HG03066 (cell line): Measurements from ENCODE around the gene SLC6A3.
"Not testable (repeated sequence)": the region's sequence is repeated elsewhere in the genome, so short reads cannot be mapped to it uniquely, and the experiment has no call there.

ENCODE experiments used
- ATAC-seq: cut with Tn5 transposase; IDR thresholded peaks from one replicate; pipeline ENCODE4 v1.9.1; 2021; ENCODE audit warnings: low read depth; ENCODE audit not compliant: unreplicated experiment

The SLC6A3 gene

DNA sequence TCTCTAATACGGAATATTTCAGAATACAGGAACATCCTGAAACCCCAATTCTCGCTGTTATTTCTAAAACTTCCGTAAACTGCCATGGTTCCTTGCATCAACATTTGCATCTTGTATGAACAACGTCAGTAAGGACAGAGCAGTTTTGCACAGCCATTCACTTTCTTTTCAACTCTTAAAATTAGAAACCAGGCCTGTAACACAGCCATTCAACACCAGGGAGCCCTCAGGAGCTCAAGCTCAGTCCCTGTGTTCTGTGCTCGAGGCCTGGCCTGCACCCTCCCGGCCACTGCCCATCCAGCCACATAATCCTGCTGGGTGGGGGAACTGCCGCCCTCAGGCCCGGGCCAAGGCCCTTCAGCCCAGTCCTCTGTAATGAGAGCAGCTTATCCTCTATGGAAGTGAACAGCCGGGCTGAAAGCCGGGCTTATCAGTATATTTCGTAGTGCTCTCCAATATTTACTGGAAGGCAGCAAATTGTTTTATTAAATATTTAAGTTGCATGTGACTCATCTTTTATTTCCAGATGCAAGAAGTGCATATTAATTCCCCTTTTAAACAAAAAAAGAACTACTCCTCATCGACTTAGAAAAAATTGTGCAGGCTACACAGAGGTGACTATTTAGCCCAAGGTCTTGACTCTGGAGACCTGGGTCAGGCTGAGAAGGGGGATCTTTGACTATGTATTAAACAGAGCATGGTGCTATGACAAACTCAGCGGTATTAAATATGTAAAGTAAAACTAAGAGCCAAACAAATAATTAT, 33.2 kb upstream of the SLC6A3 start:
- no peak for ATAC-seq

DNA sequence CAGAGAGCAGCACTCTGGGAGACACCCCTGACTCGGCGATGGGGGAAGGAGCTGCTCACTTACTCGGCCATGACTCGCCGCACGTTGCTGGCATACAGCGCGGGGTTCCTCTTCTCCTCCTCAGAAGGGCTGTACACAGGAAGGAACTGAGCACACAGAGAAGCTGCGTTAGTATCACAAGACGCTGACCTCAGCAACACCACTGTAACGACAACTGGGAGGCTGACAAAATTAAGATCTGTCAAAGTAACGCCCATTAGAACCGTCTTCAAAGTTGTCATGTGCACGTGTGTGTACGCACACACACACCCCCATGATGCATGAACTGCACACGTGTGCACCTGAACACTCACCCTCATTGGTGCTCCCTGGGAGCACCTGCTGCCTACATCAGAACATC, 32.1 kb upstream of the SLC6A3 start:
- ATAC-seq = no peak

DNA sequence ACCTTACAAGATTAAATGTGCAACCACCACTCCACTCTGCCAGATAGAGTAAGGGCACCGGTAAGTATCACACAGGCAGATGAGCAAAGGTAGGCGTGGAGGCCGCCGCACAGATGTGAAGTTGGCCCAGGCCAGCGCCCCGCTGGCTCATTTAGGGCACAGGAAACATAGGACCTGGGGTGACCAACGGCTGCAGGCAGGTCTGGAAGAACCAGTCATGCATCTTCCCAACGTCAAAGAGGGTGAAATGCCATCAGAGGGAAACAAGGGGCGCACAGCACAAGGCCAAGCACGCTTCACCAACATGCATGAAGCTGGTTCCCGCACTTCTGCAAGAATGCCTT, 31.7 kb upstream of the SLC6A3 start:
- ATAC-seq = no peak

DNA sequence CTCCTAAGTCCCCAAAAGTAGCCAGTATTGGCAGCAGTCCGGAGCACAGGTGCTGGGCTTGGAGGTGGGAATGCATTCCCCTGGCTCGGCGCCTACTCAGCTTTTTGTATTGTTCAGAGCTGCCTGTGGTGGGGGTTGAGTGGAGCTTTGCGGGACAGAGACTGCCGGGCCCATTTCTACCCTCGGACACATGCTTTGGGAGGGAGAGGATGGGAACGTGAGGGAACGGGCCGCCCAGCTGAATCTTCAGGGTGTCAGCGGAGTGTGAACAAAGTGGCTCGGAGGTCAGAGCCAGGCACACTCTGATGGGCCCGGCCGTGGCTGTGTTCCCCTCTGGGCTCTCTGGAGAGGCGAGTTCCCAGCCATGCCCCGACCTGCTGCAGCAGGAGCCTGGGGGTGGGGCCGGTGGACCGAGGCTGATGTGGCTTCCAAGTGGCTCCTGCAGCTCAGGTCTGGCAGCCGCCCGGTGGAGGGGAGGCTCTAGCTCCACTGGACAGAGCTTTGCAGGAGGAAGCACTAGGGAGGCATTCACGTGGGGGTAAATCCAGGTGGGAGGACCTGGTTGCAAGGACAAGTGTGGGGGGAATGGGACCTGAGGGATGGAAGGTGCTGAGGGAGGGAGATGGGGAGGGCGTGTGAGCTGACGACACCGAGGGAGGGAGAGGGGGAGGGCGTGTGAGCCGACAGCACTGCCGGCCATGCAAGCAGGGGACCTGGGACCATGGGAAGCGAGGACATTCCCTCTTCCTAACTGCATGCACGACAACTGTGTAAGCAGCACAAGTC, 31.1 kb upstream of the SLC6A3 start:
- ATAC-seq = no peak

DNA sequence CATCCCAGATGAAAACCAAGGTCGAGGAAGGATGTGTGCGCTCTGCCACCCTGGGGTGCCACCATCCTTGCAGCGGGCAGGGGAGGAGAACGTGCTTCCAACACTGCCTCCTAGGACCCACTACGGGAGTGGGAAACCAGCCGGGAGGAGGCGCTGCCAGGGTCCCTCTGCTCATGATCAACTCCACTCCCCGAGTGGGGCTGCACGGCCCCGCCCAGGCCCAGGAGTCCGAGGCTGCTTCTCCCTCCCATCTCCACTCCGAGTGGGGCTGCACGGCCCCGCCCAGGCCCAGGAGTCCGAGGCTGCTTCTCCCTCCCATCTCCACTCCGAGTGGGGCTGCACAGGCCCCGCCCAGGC, 30.3 kb upstream of the SLC6A3 start:
- not testable (repeated sequence) for ATAC-seq

DNA sequence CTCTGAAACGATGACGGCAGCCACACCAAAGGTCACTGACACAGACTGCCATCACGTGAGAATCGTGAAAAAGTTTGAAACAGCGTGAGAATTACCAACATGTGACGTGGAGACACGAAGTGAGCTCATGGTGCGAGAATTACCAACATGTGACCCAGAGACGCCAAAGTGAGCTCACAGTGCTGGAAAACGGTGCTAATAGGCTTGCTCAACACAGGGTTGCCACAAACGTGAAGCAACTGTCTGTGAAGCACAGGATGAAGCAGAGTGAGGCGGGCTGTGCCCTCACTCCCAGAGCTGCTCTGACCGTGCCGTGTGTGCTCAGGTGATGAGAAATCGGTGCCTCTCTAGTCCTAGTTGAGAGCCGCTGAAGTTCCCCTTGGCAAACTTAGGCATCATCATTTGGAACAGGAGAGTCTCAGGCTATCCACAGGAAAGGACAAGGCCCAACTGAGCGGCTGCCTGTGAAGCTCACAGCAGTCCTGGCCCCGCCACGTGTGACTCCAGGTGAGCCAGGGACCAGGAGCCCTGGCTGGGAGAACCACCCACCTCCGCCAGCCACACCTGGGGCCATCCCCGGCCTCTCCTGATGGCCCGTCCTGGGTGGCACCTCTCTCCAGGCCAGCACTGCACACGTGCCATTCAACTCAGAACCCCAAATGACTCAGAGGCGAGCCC, 29.8 kb upstream of the SLC6A3 start:
- no peak for ATAC-seq

DNA sequence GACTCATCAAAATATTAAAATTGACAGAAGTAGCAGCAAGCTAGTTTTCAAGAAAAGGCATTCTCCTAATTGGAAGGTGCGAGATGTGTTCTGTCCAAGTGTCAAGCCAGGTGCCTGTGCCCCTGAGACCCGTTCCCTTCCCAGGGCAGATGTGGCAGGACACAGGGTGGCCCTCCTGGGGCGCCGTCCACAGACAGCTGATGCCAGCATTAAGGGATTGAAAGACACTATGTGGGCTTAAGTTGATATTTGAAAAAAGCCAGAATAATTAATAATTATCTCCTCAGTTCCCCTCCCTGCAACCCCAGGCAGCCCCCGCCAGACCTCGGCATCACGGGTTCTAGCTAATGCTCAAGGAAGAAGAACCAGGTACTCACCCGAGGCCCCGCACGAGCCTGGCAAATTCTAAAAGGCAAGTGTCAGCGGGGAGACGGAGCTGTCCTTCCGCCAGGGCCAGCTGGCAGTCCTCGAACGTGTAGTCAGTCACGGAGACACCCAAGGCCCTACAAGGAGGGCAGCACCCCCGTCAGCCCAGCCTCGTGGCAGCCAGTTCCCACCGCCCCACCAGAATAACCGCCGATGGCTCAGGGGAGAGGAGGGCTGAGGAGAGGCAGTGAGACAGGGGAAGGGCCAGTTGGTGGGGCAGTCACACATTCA, 29.1 kb upstream of the SLC6A3 start:
- no peak for ATAC-seq

DNA sequence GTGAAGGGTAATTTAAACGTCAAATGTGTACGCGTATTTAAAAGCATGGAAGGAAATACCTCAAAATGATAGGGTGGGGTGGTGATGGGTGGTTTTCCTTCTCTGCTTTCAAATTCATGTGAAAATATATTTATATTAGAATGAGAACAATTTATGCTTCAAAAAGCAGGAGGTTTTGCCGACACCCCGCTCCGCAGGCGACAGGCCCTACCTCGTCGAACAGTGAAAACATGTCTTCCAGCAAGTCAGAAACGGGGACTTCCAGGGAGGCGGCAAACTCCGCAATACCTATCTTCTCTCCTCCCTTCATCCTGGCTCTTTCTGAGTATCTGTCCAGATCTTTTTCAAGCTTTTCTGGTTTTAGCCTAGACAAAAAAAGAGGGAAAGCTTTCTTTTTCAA, 28.5 kb upstream of the SLC6A3 start:
- ATAC-seq = no peak

DNA sequence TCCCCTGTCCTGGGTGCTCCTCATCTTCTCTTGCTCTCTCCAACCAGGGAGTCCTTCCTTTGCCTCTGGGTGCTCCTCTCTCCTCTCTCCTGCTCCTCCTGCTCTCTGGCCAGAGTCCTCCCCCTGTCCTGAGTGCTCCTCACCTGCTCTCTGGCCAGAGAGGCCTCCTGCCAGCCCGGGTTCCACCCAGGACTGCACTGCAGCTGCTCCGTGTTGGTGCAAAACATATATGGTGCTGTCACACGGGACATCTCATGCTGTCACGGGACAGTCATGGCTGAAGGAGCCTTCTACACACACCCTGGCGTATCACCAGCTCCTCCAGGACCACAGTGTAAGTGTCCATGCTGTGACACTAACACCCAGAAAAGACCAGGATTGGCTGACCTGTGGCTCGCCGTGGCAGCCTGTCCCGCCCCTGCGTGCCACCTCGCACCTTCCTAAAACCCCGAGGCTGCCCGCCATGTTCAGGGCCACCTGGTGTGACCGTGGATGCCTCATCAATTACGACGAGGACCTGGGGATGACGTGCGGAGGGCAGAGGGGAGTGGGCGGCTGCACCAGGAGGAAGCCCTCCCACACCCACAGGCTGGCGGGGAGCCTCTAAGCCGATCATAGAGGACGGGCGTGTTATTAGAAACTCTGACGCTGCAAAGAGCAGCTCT, 27.9 kb upstream of the SLC6A3 start:
- no peak for ATAC-seq

DNA sequence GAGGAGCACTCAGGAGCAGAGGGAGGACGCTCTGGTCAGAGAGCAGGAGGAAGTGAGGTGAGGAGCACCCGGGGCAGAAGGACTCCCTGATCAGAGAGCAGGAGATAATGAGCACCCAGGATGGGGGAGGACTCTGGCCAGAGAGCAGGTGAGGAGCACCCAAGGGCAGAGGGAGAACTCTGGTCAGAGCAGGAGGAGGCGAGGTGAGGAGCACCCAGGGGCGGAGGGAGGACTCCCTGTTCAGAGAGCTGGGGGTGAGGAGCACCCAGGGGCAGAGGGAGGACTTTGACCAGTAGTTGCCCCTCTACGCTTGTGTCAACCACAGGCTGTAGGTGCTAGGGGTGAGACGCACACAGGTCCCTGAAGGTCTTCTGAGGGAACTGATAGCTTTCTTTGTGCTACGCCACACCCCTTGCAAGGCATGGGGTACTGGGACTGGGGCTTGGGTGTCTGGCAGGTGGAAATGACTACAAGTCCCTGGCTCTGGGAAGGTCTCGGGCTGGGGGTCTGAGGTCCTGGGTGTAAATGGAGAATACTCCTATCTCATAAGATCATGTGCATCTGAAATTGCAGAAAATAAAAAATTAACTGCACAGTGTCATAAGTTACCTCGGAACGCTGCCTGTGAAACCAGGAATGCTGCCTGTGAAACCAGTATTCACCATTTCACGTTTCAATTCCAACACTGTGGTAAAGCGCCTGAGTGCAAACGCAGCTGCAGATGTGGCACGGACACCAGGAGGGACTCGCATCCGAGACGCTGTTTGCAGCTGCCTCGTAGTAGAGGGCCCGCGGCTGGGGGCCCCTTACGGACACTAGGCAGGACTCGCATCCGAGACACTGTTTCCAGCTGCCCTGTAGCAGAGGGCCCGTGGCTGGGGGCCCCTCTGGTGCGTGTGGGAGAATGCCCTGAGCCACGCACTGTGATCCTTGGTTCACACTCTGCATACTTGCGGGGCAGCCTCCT, 27.0 kb upstream of the SLC6A3 start:
- no peak for ATAC-seq

DNA sequence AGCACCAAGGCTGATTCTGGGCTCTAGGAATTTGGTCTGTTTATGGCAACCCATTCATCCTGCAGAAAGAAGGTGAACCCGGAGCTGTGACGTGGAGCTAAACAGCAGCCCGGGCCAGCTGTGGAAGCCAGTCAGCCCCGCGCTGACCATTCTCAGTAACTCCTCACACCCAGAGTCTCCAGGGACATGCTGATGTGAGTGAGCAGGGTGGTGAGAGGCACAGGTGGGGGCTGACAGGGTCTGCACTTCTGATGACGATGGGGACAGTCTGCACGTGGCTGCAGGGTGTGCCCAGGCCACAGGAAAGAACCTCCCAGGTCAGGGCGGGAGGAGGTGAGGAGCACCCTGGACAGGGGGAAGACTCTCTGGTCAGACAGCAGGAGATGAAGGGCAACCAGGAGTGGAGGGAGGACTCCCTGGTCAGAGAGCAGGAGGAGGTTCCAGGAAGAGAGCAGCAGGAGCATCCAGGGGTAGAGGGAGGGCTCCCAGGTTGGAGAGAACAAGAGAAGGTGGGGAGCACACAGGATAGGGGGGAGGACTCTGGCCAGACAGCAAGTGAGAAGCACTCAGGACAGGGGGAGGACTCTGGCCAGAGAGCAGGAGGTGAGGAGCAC, 26.1 kb upstream of the SLC6A3 start:
- no peak for ATAC-seq

DNA sequence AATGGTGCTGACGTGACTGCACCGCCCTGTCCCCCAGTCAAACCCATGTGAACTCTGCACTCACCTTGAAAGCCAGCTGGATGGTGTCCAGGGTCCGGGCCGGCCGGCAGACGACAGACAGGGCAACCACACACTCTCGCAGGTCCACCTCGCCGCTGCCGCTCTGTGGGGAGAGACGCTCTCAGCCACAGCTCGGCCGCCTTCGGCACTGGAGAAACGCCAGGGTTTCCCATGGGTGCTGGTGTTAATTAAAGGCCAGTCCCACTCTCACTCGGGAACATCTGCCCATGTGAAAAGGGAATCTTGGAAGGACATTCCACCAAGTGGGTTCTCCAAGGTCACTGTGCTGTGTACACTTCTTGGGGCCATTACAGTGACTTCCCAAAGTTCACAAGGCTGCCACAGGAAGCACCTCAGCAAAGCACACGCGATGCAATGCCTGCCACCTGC, 25.5 kb upstream of the SLC6A3 start:
- no peak for ATAC-seq

DNA sequence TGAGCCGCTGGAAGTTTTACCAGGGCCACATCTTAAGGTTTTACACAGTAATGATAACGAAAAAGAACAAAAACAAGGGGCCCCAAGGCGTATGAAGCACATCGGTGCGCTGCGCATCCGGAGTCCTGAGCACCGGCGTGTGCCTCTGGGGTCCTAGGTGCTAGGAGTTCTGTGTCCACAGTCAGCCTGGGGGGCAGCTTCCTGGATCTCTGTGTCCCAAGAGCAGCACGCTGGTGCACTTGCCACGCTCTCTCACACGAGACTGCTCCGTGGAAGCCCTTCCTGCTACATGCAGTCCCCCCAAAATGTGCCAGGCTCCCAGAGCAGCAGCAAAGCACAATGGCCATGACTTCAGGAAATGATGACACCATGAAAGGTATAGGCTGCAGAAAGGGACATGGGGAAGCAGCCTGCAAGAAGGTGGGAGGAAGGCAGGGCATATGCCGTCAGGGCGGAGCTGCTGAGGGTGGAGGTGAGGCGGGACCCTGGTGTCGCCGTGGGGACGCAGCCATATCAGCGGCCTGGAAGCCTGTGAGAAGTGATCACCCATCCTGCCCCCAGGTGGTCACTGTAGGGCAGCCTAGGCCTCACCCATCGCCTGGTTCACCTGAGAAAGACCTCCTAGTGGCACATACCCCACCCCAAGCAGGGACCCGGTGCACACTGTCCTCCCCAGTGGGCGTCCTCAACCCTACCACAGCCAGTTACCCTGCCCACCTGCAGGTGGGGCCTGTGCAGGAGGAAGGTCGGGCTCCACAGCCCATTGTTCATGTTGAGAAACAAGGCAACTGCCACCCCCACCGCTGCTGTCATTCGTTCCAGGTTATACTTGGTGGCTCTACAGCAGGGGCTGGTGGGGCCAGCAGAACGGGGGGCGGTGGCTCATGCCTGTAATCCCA, 23.6 kb upstream of the SLC6A3 start:
- ATAC-seq = no peak

DNA sequence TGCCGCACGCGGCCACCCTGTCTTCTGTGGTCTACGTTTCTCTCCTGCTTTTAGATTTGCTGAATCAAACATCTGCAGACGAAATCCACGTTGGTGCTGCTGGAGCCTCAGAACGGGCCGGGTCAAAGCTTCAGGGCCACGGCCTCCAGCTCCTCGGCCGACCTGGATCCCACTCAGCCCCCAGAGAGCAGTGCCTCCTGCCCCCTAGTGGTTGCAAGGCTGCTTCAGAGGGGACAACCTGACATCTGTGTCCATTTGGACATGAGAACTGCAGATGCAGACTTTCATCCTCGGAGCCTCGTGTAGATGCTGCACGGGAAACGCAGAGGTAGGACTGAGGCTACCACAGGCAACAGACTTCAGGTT, 23.0 kb upstream of the SLC6A3 start:
- ATAC-seq = no peak

DNA sequence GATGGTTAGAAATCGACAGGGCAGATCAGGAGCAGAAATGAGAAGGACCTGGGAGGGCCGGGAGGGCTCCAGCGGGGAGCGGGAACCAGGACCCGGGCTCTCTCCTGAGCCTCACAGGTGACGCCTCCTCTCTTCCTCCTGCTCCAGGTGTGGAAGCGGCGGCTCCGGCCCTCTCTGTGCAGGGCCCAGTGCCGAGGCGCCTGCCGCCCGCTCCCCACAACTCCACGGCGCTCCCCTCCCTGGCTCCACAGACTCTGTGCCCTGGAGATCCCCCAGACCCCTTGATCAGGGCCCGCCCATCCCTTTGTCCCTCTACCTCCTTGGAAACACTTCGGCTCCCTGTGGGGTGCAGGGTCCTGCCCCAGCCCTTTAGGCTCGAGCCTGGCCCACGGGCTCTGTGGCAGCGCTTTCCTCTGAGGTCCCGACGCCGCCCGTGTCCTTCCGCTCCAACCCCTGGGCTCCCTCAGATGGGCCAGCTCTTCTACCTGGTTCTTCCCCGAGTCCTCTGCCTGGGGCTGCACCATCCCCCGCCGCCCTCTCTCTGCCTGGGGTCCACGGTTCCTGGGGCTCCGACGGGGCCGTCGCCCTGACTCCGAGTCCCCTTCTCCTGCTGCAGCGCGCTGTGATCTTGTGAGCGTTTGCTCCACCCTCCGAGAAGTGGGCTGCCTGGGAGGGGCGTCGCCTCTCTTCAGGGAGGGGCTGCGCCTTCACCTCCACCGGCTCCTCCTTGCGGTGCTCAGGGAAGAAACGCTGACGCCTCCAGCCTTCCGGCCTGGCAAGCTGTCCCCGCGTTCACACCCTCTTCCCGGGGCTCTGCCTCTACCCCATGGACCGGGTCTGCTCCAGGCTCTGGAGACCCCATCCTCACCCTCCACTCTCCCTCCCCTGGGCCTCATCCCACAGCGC, 22.4 kb upstream of the SLC6A3 start:
- ATAC-seq = no peak

DNA sequence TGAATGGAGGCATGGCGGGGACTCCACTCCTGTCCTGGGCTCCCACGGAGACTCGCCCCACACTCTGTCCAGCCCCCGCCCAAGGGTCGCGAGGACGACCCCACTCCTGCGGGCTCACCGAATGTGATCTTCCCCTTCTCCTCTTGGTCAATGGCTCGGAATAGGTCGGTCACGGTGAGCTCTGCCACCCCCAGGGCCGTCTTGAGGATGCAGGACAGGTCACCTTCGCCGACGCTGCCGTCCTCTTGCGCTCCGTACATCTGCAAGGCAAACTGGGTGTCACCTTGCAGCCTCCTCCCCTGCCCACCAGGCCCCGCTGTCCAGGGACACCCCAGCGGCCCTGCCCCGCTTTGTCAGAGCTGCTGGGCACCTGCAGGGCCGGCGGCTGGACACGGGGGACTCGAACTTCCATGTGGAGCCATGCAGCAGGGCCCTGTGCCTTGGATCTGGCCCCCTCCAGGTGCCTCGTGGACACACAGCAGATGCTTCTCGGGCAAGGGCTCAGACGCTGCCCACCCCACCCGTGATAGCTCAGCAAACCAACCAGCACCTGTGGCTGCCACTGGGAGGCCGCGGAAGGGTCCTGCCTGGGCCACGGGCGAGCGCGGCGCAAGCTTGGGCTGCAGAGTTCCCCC, 21.5 kb upstream of the SLC6A3 start:
- ATAC-seq = no peak
